Caco-2 (cell line): Measurements from ENCODE around the gene MINDY3. TPM values are rescaled to one million over a fixed set of nuclear protein-coding genes. Genes with fewer than 3 reads are reported as not detected.

ENCODE experiments used
- Bru-seq: library from RNA; stranded (reverse); fragments of 400-500 nt; gene quantifications from one replicate; lab custom pipeline; 2021; lab: Mats Ljungman, UMichigan
- BruChase-seq, 2 experiments: library from RNA; stranded (reverse); fragments of 400-500 nt; gene quantifications; one replicate each; lab custom pipeline; 2021; lab: Mats Ljungman, UMichigan
- BruUV-seq: library from RNA; stranded (reverse); fragments of 400-500 nt; replicated peaks from 2 replicates; lab custom pipeline; 2021; lab: Mats Ljungman, UMichigan
- CTCF ChIA-PET: fragments of 300-600 bp; sonication (Branson Sonifier 250); formaldehyde crosslinking; loops from one replicate; lab custom pipeline; 2022; ENCODE audit warnings: antibody characterized with exemption; lab: Charles Lee
- POLR2A ChIA-PET: fragments of 300-600 bp; sonication (Branson Sonifier 250); formaldehyde crosslinking; loops from one replicate; lab custom pipeline; 2022; ENCODE audit warnings: antibody characterized with exemption; lab: Charles Lee
- DNase-seq, 2 experiments: peaks; one replicate each; pipeline versions ENCODE4 v3.0.0 to v3.0.0-alpha.2; 2020 to 2022
- H3K27me3 ChIP-seq: replicated peaks from 2 replicates; pipeline ENCODE4 v1.6.0; 2011; ENCODE audit warnings: low read length; ENCODE audit not compliant: control insufficient read depth, insufficient read depth
- H3K36me3 ChIP-seq: 2 replicates; pipeline ENCODE4 v1.5.1; 2011; ENCODE audit warnings: low read length; ENCODE audit not compliant: control insufficient read depth, insufficient read depth
- H3K4me1 ChIP-seq: fragments of 250-450 bp; sonication (Bioruptor Pico); 2 replicates; pipeline ENCODE4 v1.5.1; 2020; ENCODE audit warnings: mild to moderate bottlenecking
- H3K4me3 ChIP-seq: 2 replicates; pipeline ENCODE4 v1.5.1; 2011; ENCODE audit warnings: low read depth, mild to moderate bottlenecking, control low read depth, low read length
- H3K9me3 ChIP-seq: fragments of 250-450 bp; sonication (Bioruptor Pico); 2 replicates; pipeline ENCODE4 v1.5.1; 2020; ENCODE audit warnings: mild to moderate bottlenecking, moderate library complexity
- H3K27ac Mint-ChIP-seq: one replicate; pipeline ENCODE4 v1.8.0; 2022; ENCODE audit warnings: mixed read lengths; ENCODE audit not compliant: unreplicated experiment
- H3K27me3 Mint-ChIP-seq: one replicate; pipeline ENCODE4 v1.8.0; 2022; ENCODE audit warnings: mixed read lengths; ENCODE audit not compliant: insufficient read depth, unreplicated experiment
- H3K36me3 Mint-ChIP-seq: one replicate; pipeline ENCODE4 v1.8.0; 2022; ENCODE audit warnings: mild to moderate bottlenecking, mixed read lengths; ENCODE audit not compliant: insufficient read depth, unreplicated experiment
- H3K4me1 Mint-ChIP-seq: one replicate; pipeline ENCODE4 v1.8.0; 2022; ENCODE audit warnings: low read depth, mixed read lengths; ENCODE audit not compliant: unreplicated experiment
- H3K4me3 Mint-ChIP-seq: one replicate; pipeline ENCODE4 v1.8.0; 2022; ENCODE audit warnings: mild to moderate bottlenecking, moderate library complexity, mixed read lengths; ENCODE audit not compliant: unreplicated experiment
- H3K9me3 Mint-ChIP-seq: one replicate; pipeline ENCODE4 v1.8.0; 2022; ENCODE audit warnings: mixed read lengths; ENCODE audit not compliant: unreplicated experiment
- intact Hi-C: fragments of 100-400 bp; cut with micrococcal nuclease; formaldehyde crosslinking; loops from one replicate; pipeline ENCODE4 v1.10.0; 2022; ENCODE audit not compliant: unreplicated experiment
- long read RNA-seq: library from polyadenylated mRNA; stranded (forward); transcript quantifications from one replicate; pipeline ENCODE4 v2.0.0, GENCODE V29; 2022
- total RNA-seq: library from RNA; stranded (reverse); gene quantifications from 2 replicates; pipeline ENCODE4 v1.2.3, GENCODE V29; 2022
- TF ChIP-seq, protein P1 (sequence below), 2 experiments: fragments of 200-600 bp in 1 of 2; IDR thresholded peaks; 1 replicate in 1 of 2; 2 replicates in 1 of 2; pipeline versions ENCODE4 v1.5.1 to v1.8.0; 2011 to 2022; ENCODE audit warnings: antibody characterized with exemption in 1 of 2, control low read depth in 1 of 2, inconsistent platforms in 1 of 2, low read depth in 1 of 2, low read length in 1 of 2, mild to moderate bottlenecking in 1 of 2, moderate library complexity in 1 of 2; ENCODE audit not compliant: insufficient read depth in 1 of 2, severe bottlenecking in 1 of 2, unreplicated experiment in 1 of 2

Gene MINDY3
- total RNA-seq (25.9 and 28.0 TPM in 2 replicates), Bru-seq, nascent RNA (percentile 86 among the genes with signal in this experiment), BruChase-seq, experiment 1, labeled RNA remaining after a 2-hour chase (percentile 80 among the genes with signal in this experiment), BruChase-seq, experiment 2, labeled RNA remaining after a 6-hour chase (percentile 68 among the genes with signal in this experiment)
- long read RNA-seq, transcript MINDY3-201 (15 exons, 2,381 nt), result major isoform, 16 of 27 reads
- long read RNA-seq, partial matches to known transcripts, result 1 of 27 reads
- long read RNA-seq, other reads (novel, unspliced or antisense), result 7 of 27 reads

DNA sequence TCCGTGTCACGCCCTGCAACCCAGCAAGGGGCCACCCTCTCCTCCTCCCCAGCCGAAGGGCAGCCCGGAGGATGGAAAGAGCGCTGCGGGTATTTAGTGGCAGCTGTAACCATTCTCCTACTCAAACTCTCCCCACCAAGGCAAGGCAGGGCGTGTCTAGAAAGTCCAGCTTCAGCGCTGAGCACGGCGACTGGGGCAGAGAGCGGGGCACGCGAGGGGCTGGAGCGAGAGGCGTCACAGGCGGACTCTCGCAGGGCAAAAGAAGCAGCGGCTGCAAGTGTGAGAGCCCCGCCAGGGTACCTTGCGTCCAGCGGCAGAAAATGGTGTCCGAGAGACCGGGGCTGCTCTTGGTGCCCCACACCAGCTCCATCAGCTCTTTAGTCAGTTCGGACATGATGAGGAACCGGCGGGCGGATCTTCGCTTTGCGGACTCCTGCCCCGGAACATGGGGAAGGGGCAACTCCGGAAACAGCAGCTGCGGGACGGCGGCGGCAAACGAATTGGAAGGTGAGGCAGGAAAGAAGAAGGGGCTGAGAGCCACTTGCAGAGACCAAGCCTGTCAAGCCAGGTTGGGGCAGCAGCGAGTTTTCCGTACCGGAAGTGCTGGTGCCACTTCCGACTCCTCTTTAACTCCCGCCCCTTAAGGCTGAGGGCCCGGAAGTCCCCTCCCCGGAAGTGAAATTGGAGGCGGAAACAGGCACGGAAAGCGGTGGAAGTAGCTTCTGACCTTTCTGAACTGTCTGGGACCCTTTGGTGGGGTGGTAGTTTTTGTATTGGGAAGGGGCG, at the start of gene MINDY3:
TSS of gene MINDY3 (minus strand) at position 602 of the 786 bp plus-strand sequence. CDS start at position 394, 208 bp downstream.
- Histone ChIP-seq H3K4me3 (peak within 1 kb of the TSS; percentile 74), H3K4me1 (peaks cover 4% of the 10 kb centered on the region; the same call in 1 of the 2 replicates), H3K9me3 (no peaks in the 10 kb centered on the region; the same call in 1 of the 2 replicates), H3K36me3 (no peaks in the 10 kb centered on the region), H3K27me3 (no peaks in the 10 kb centered on the region)
- Mint-ChIP-seq H3K36me3 (no peaks in the 10 kb centered on the region), H3K4me3 (peak within 1 kb of the TSS; percentile 88), H3K27ac (peak within 1 kb of the TSS; percentile 65), H3K4me1 (peaks cover 21% of the 10 kb centered on the region), H3K27me3 (no peaks in the 10 kb centered on the region), H3K9me3 (peaks cover 7% of the 10 kb centered on the region)
- BruUV-seq, result no TSS peak
- ChIA-PET CTCF (interaction anchor here (0.6 to 1.3 kb wide), 3 partner anchors 19 to 69 kb away, joined by 3 to 9 read pairs (median 3); no protein-coding TSS in a partner anchor), POLR2A (no interaction called here)
- TF ChIP-seq, protein P1, sequence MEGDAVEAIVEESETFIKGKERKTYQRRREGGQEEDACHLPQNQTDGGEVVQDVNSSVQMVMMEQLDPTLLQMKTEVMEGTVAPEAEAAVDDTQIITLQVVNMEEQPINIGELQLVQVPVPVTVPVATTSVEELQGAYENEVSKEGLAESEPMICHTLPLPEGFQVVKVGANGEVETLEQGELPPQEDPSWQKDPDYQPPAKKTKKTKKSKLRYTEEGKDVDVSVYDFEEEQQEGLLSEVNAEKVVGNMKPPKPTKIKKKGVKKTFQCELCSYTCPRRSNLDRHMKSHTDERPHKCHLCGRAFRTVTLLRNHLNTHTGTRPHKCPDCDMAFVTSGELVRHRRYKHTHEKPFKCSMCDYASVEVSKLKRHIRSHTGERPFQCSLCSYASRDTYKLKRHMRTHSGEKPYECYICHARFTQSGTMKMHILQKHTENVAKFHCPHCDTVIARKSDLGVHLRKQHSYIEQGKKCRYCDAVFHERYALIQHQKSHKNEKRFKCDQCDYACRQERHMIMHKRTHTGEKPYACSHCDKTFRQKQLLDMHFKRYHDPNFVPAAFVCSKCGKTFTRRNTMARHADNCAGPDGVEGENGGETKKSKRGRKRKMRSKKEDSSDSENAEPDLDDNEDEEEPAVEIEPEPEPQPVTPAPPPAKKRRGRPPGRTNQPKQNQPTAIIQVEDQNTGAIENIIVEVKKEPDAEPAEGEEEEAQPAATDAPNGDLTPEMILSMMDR (IDR thresholded peaks at IDR 0.05; ENCODE audit: insufficient read depth in 1 of 2, low read depth in 1 of 2, low read length in 1 of 2, severe bottlenecking in 1 of 2, unreplicated experiment in 1 of 2), result no peak
- peak; percentile 85 to 86 for DNase-seq
- intact Hi-C loops, result no loop called here

DNA sequence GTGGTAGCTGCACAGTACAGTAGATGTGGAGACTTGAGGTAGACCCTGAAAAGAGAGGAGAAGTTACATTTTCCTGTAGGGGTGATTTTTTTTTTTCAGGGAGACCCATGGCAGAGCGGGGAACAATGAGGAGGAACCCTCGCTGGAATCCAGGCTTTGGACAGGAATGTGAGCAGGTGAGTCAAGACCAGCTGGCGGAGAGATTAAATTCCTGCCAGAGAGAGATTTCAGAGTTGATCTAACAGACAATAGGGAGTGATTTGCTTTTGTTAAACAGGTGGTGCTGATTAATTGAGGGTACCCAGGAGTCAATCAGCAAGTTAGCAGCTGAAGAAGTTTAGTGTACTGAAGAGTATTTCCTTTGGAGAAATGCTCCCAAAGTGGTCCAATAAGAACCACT, 41.6 kb upstream of the MINDY3 start:
- no peaks in the 10 kb centered on the region for H3K27me3 ChIP-seq
- H3K4me1 ChIP-seq, result no peaks in the 10 kb centered on the region
- H3K36me3 Mint-ChIP-seq, result no peaks in the 10 kb centered on the region
- H3K4me3 ChIP-seq, result no peak overlapping the region
- peaks cover 7% of the 10 kb centered on the region for H3K4me1 Mint-ChIP-seq
- no peaks in the 10 kb centered on the region for H3K36me3 ChIP-seq
- no peaks in the 10 kb centered on the region for H3K9me3 ChIP-seq
- H3K4me3 Mint-ChIP-seq, result no peak overlapping the region
- TF ChIP-seq, protein P1 (IDR thresholded peaks at IDR 0.05; ENCODE audit: insufficient read depth in 1 of 2, low read depth in 1 of 2, low read length in 1 of 2, severe bottlenecking in 1 of 2, unreplicated experiment in 1 of 2), result no peak
- CTCF ChIA-PET, result interaction anchor here (0.6 to 1.2 kb wide), 6 partner anchors 9 to 915 kb away, joined by 3 to 9 read pairs (median 4); partner anchors contain the start of genes MINDY3 and RSU1
- H3K27ac Mint-ChIP-seq, result no peak overlapping the region
- DNase-seq, result no peak
- H3K9me3 Mint-ChIP-seq, result no peaks in the 10 kb centered on the region
- POLR2A ChIA-PET, result no interaction called here
- intact Hi-C loops, result loop anchor here (1.0 to 10.0 kb wide), 5 partner anchors 213 to 875 kb away; partner anchors contain the start of gene PTER
- peaks cover 3% of the 10 kb centered on the region for H3K27me3 Mint-ChIP-seq
- BruUV-seq, result no TSS peak

DNA sequence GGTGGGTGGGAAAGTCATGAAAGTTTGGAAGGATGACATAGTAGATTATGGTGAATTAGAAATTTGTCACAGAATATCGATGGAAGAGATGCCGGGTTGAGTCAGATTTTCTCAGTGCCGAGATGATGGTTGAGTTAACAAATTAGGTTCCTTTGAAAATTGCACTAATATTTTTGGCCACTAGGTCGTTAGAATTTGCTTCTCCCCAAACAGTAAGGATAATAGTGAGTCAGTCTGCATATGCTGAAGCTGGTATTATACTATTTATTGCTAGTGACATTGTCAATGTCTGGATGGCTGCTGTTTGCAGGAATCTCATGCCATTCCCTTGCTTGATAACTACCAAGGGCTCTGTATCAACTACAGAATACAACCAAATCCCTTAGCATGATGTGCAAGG, 37.7 kb upstream of the MINDY3 start:
- DNase-seq, result peak in 1 of 2 experiments; percentile 13
- peaks cover 12% of the 10 kb centered on the region for H3K27me3 Mint-ChIP-seq
- POLR2A ChIA-PET, result no interaction called here
- Histone ChIP-seq H3K36me3 (no peaks in the 10 kb centered on the region), H3K27me3 (peaks cover 3% of the 10 kb centered on the region; the same call in 1 of the 2 replicates), H3K4me1 (no peaks in the 10 kb centered on the region), H3K4me3 (no peak overlapping the region), H3K9me3 (no peaks in the 10 kb centered on the region)
- TF ChIP-seq, protein P1 (IDR thresholded peaks at IDR 0.05; ENCODE audit: insufficient read depth in 1 of 2, low read depth in 1 of 2, low read length in 1 of 2, severe bottlenecking in 1 of 2, unreplicated experiment in 1 of 2), result peak; percentile 34 to 41
- intact Hi-C loops, result no loop called here
- no peaks in the 10 kb centered on the region for H3K36me3 Mint-ChIP-seq
- no TSS peak for BruUV-seq
- CTCF ChIA-PET, result interaction anchor here (0.5 kb wide), 2 partner anchors 539 to 1577 kb away, joined by 3 read pairs; partner anchors contain the start of gene PTER
- peaks cover 7% of the 10 kb centered on the region for H3K4me1 Mint-ChIP-seq
- no peaks in the 10 kb centered on the region for H3K9me3 Mint-ChIP-seq
- no peak overlapping the region for H3K27ac Mint-ChIP-seq
- H3K4me3 Mint-ChIP-seq, result no peak overlapping the region
